GM21367 (cell line): ENCODE results near the gene AQP10.
"Not testable (repeated sequence)": the region's sequence is repeated elsewhere in the genome, so short reads cannot be mapped to it uniquely, and the experiment has no call there.

Experiments used
- ATAC-seq: cut with Tn5 transposase; IDR thresholded peaks from one replicate; pipeline ENCODE4 v1.9.1; 2021; ENCODE audit not compliant: unreplicated experiment

Gene AQP10

GRCh38 chr1:154342836-154343472 is 22.1 kb downstream of the AQP10 start:
- ATAC-seq, result no peak

GRCh38 chr1:154344977-154345837 is 24.3 kb downstream of the AQP10 start:
- no peak for ATAC-seq

GRCh38 chr1:154346276-154346917 is 25.5 kb downstream of the AQP10 start:
- no peak for ATAC-seq

- no peak for ATAC-seq
Observed at GRCh38 chr1:154347961-154348360, 27.1 kb downstream of the AQP10 start.

- ATAC-seq, result no peak
Observed at GRCh38 chr1:154348429-154349076, 27.7 kb downstream of the AQP10 start.

GRCh38 chr1:154349121-154349520 is 28.2 kb downstream of the AQP10 start:
- no peak for ATAC-seq

GRCh38 chr1:154350383-154350782 is 29.5 kb downstream of the AQP10 start:
- ATAC-seq, result no peak

GRCh38 chr1:154351363-154352068 is 30.6 kb downstream of the AQP10 start:
- ATAC-seq, result no peak

GRCh38 chr1:154352245-154352580 is 31.3 kb downstream of the AQP10 start:
- ATAC-seq, result no peak

GRCh38 chr1:154352581-154353459 is 31.9 kb downstream of the AQP10 start:
- ATAC-seq, result no peak

- ATAC-seq, result no peak
Observed at GRCh38 chr1:154353460-154353904, 32.6 kb downstream of the AQP10 start.

- ATAC-seq, result no peak
Observed at GRCh38 chr1:154353966-154354365, 33.1 kb downstream of the AQP10 start.

- no peak for ATAC-seq
Observed at GRCh38 chr1:154358519-154358918, 37.6 kb downstream of the AQP10 start.

GRCh38 chr1:154360288-154360687 is 39.4 kb downstream of the AQP10 start:
- no peak for ATAC-seq

- ATAC-seq, result not testable (repeated sequence)
Observed at GRCh38 chr1:154360881-154361280, 40.0 kb downstream of the AQP10 start.

GRCh38 chr1:154361357-154361756 is 40.5 kb downstream of the AQP10 start:
- no peak for ATAC-seq

- no peak for ATAC-seq
Observed at GRCh38 chr1:154371436-154371835, 50.5 kb downstream of the AQP10 start.

GRCh38 chr1:154373777-154374357 is 53.0 kb downstream of the AQP10 start:
- not testable (repeated sequence) for ATAC-seq
